IMR-90 (cell line): ENCODE data around the gene UACA. TPM values are rescaled to one million over a fixed set of nuclear protein-coding genes. Genes with fewer than 3 reads are reported as not detected.

Experiments
- ATAC-seq: fragments of 200-7000 bp; cut with Tn5 transposase; 2 replicates; pipeline ENCODE4 v1.9.1; 2020; ENCODE audit warnings: low read depth, mild to moderate bottlenecking, moderate library complexity
- BruUV-seq: library from RNA; stranded (reverse); fragments of 400-500 nt; replicated peaks from 2 replicates; lab custom pipeline; 2021; lab: Mats Ljungman, UMichigan
- CTCF ChIA-PET: fragments of 300-600 bp; formaldehyde crosslinking; extraction: SDS; loops from one replicate; lab custom pipeline; 2021; ENCODE audit warnings: antibody characterized with exemption; lab: Yijun Ruan, JAX
- POLR2A ChIA-PET: fragments of 300-600 bp; sonication (Branson Sonifier 250); formaldehyde crosslinking; loops from one replicate; lab custom pipeline; 2022; ENCODE audit warnings: antibody characterized with exemption; ENCODE audit not compliant: unreplicated experiment; lab: Charles Lee
- DNase-seq: peaks from one replicate; pipeline ENCODE4 v3.0.0; 2013
- H2AFZ ChIP-seq: replicated peaks from 2 replicates; pipeline ENCODE3; 2013; ENCODE audit warnings: low read length, mild to moderate bottlenecking; ENCODE audit not compliant: poor library complexity
- H2AK5ac ChIP-seq: 2 replicates; pipeline ENCODE4 v1.6.1; 2013; ENCODE audit warnings: low read depth, low read length, inconsistent platforms
- H2AK9ac ChIP-seq: replicated peaks from 2 replicates; pipeline ENCODE3; 2013; ENCODE audit warnings: mild to moderate bottlenecking, low read depth, low read length, moderate library complexity; ENCODE audit not compliant: poor library complexity
- H2BK120ac ChIP-seq: 2 replicates; pipeline ENCODE4 v1.6.1; 2013; ENCODE audit warnings: low read depth, low read length, inconsistent platforms
- H2BK15ac ChIP-seq: 3 replicates; pipeline ENCODE4 v1.6.1; 2013; ENCODE audit warnings: low read depth, low read length, inconsistent platforms
- H2BK20ac ChIP-seq: 2 replicates; pipeline ENCODE4 v1.6.1; 2013; ENCODE audit warnings: low read depth, mild to moderate bottlenecking, inconsistent platforms, low read length, moderate library complexity
- H2BK5ac ChIP-seq: 2 replicates; pipeline ENCODE4 v1.6.1; 2013; ENCODE audit warnings: mild to moderate bottlenecking, low read depth, low read length, inconsistent platforms; ENCODE audit not compliant: poor library complexity, severe bottlenecking
- H3K14ac ChIP-seq: replicated peaks from 2 replicates; pipeline ENCODE4 v1.6.1; 2013; ENCODE audit warnings: low read depth, low read length, inconsistent platforms
- H3K18ac ChIP-seq: 2 replicates; pipeline ENCODE4 v1.6.1; 2013; ENCODE audit warnings: low read depth, low read length, control low read depth
- H3K23ac ChIP-seq: 2 replicates; pipeline ENCODE4 v1.6.1; 2013; ENCODE audit warnings: low read depth, low read length, inconsistent platforms
- H3K27ac ChIP-seq: 2 replicates; pipeline ENCODE4 v1.5.1; 2013; ENCODE audit warnings: mild to moderate bottlenecking, control low read depth, low read length; ENCODE audit not compliant: insufficient read depth
- H3K27me3 ChIP-seq: 2 replicates; pipeline ENCODE4 v1.6.1; 2013; ENCODE audit warnings: low read length; ENCODE audit not compliant: control insufficient read depth, insufficient read depth
- H3K36me3 ChIP-seq: 2 replicates; pipeline ENCODE4 v1.6.1; 2013; ENCODE audit warnings: low read length, mixed read lengths; ENCODE audit not compliant: control insufficient read depth, insufficient read depth
- H3K4ac ChIP-seq: 2 replicates; pipeline ENCODE4 v1.6.1; 2013; ENCODE audit warnings: low read depth, low read length, inconsistent platforms
- H3K4me1 ChIP-seq: 2 replicates; pipeline ENCODE4 v1.6.1; 2013; ENCODE audit warnings: low read length, mixed read lengths; ENCODE audit not compliant: control insufficient read depth, insufficient read depth
- H3K4me2 ChIP-seq: 2 replicates; pipeline ENCODE4 v1.6.1; 2013; ENCODE audit warnings: low read depth, mild to moderate bottlenecking, control low read depth, low read length, moderate library complexity
- H3K4me3 ChIP-seq: 2 replicates; pipeline ENCODE4 v1.5.1; 2013; ENCODE audit warnings: low read depth, mild to moderate bottlenecking, control low read depth, low read length, moderate library complexity; ENCODE audit not compliant: insufficient read depth
- H3K56ac ChIP-seq: 2 replicates; pipeline ENCODE4 v1.6.1; 2013; ENCODE audit warnings: low read length, inconsistent platforms; ENCODE audit not compliant: insufficient read depth; ENCODE audit errors: extremely low read depth
- H3K79me1 ChIP-seq, 2 experiments: 2 replicates each; pipeline ENCODE4 v1.6.1; 2013; ENCODE audit warnings: low read length in 2 of 2, inconsistent platforms in 1 of 2, low read depth in 1 of 2
- H3K9ac ChIP-seq: 2 replicates; pipeline ENCODE4 v1.6.1; 2013; ENCODE audit warnings: low read depth, low read length, control low read depth
- H3K9me1 ChIP-seq: 2 replicates; pipeline ENCODE4 v1.6.1; 2013; ENCODE audit warnings: low read length, inconsistent platforms; ENCODE audit not compliant: insufficient read depth
- H3K9me3 ChIP-seq: 2 replicates; pipeline ENCODE4 v1.6.1; 2013; ENCODE audit warnings: low read length; ENCODE audit not compliant: control insufficient read depth, insufficient read depth
- H4K20me1 ChIP-seq: 2 replicates; pipeline ENCODE4 v1.6.1; 2013; ENCODE audit warnings: low read length, inconsistent platforms; ENCODE audit not compliant: insufficient read depth
- H4K5ac ChIP-seq: 2 replicates; pipeline ENCODE4 v1.6.1; 2013; ENCODE audit warnings: mild to moderate bottlenecking, low read depth, low read length, control low read depth
- H4K8ac ChIP-seq, 2 experiments: 2 replicates each; pipeline ENCODE4 v1.6.1; 2013; ENCODE audit warnings: low read depth in 2 of 2, low read length in 2 of 2, control low read depth in 1 of 2, inconsistent platforms in 1 of 2
- H4K91ac ChIP-seq: 2 replicates; pipeline ENCODE4 v1.6.1; 2013; ENCODE audit warnings: low read depth, low read length, inconsistent platforms; ENCODE audit not compliant: insufficient read depth
- BHLHE40 ChIP-seq: fragments of 150-350 bp; IDR thresholded peaks from 2 replicates; pipeline ENCODE4 v1.6.1; 2016; ENCODE audit warnings: mild to moderate bottlenecking, low read depth, low read length
- CEBPB ChIP-seq: IDR thresholded peaks from 2 replicates; pipeline ENCODE4 v1.6.1; 2012; ENCODE audit warnings: low read depth, low read length, improper control_type of control experiment
- CHD1 ChIP-seq: IDR thresholded peaks from 2 replicates; pipeline ENCODE4 v1.6.1; 2012; ENCODE audit warnings: low read depth, low read length, improper control_type of control experiment
- CTCF ChIP-seq: conservative IDR thresholded peaks from 2 replicates; pipeline ENCODE4 v1.5.1; 2012; ENCODE audit warnings: mild to moderate bottlenecking, low read depth, low read length, improper control_type of control experiment
- ELK1 ChIP-seq: fragments of 150-350 bp; IDR thresholded peaks from 2 replicates; pipeline ENCODE4 v1.6.1; 2016; ENCODE audit warnings: low read depth, mild to moderate bottlenecking, low read length, moderate library complexity, borderline replicate concordance
- FOS ChIP-seq: fragments of 150-350 bp; IDR thresholded peaks from 2 replicates; pipeline ENCODE4 v1.6.1; 2016; ENCODE audit warnings: low read depth, low read length
- MAFK ChIP-seq: IDR thresholded peaks from 2 replicates; pipeline ENCODE4 v1.6.1; 2012; ENCODE audit warnings: low read depth, low read length, improper control_type of control experiment
- MAZ ChIP-seq: IDR thresholded peaks from 2 replicates; pipeline ENCODE4 v1.6.1; 2012; ENCODE audit warnings: low read depth, mild to moderate bottlenecking, low read length, improper control_type of control experiment, moderate library complexity, borderline replicate concordance
- MXI1 ChIP-seq: IDR thresholded peaks from 2 replicates; pipeline ENCODE4 v1.6.1; 2012; ENCODE audit warnings: low read depth, mild to moderate bottlenecking, low read length, moderate library complexity, borderline replicate concordance
- NFE2L2 ChIP-seq: fragments of 150-350 bp; IDR thresholded peaks from 2 replicates; pipeline ENCODE4 v1.6.1; 2016; ENCODE audit warnings: low read depth, mild to moderate bottlenecking, low read length
- POLR2A ChIP-seq: IDR thresholded peaks from 2 replicates; pipeline ENCODE4 v1.6.1; 2012; ENCODE audit warnings: mild to moderate bottlenecking, low read depth, low read length
- RAD21 ChIP-seq: IDR thresholded peaks from 2 replicates; pipeline ENCODE4 v1.6.1; 2012; ENCODE audit warnings: low read length, improper control_type of control experiment
- RCOR1 ChIP-seq: IDR thresholded peaks from 2 replicates; pipeline ENCODE4 v1.6.1; 2012; ENCODE audit warnings: mild to moderate bottlenecking, low read length, improper control_type of control experiment; ENCODE audit not compliant: insufficient replicate concordance
- SMC3 ChIP-seq: fragments of 150-350 bp; IDR thresholded peaks from 2 replicates; pipeline ENCODE4 v1.6.1; 2016; ENCODE audit warnings: low read depth, mild to moderate bottlenecking, antibody characterized with exemption, low read length, moderate library complexity
- WGBS, 2 experiments: methylation state at CpG; one replicate each; pipeline versions ENCODE4 v1.1.5 to v1.1.7; 2013; ENCODE audit warnings: missing lambda C conversion rate in 2 of 2; ENCODE audit not compliant: insufficient read length in 1 of 2; ENCODE audit errors: extremely low coverage in 2 of 2; 5-methylcytosine and 5-hydroxymethylcytosine counted together
- dilution Hi-C: fragments of 300-500 bp; cut with HindIII; formaldehyde crosslinking; loops from one replicate; pipeline ENCODE4 v1.14.3; 2018; ENCODE audit warnings: low sequenced_read_pairs; ENCODE audit not compliant: unreplicated experiment
- in situ Hi-C: fragments of 300-500 bp; cut with MboI; formaldehyde crosslinking; loops from 3 replicates; pipeline ENCODE4 v1.14.3; 2019; ENCODE audit warnings: low sequenced_read_pairs, inconsistent platforms, mixed read lengths
- intact Hi-C: fragments of 100-400 bp; cut with micrococcal nuclease; formaldehyde crosslinking; loops from 2 replicates; pipeline ENCODE4 v1.10.0; 2022
- polyA plus RNA-seq, 3 experiments: library from polyadenylated mRNA; depleted of rRNA; stranded (reverse); fragments of >200 nt; gene quantifications; 2 replicates each; pipeline ENCODE4 v1.2.3, GENCODE V29; 2012; ENCODE audit warnings: low replicate concordance in 1 of 3
- total RNA-seq: library from RNA; depleted of rRNA; stranded (reverse); fragments of >200 nt; gene quantifications from 2 replicates; pipeline ENCODE4 v1.2.3, GENCODE V29; 2012

UACA gene
- total and polyA plus RNA-seq, 2 of the 4 experiments (the other 2 are of a cell fraction) = 156 to 507 TPM

- Histone ChIP-seq H4K20me1 (no peaks in the 10 kb centered on the region), H3K4me1 (peaks cover 45% of the 10 kb centered on the region), H2BK15ac (peak overlapping the region; percentile 96; the same call in 2 of the 3 replicates), H3K14ac (peak overlapping the region; percentile 86), H3K4ac (peak overlapping the region; percentile 98), H2BK20ac (peak overlapping the region; percentile 99), H3K27me3 (no peaks in the 10 kb centered on the region), H2AFZ (peak overlapping the region; percentile 63), H3K36me3 (no peaks in the 10 kb centered on the region), H3K56ac (peak overlapping the region; percentile 82), H3K23ac (peak overlapping the region; percentile 64), H2BK120ac (peak overlapping the region; percentile 99), H3K79me1 (peaks cover 20 to 57% of the 10 kb centered on the region in 2 experiments), H3K4me3 (no peak overlapping the region), H4K5ac (peak overlapping the region; percentile 90), H2AK5ac (peak overlapping the region; percentile 99), H3K9me3 (no peaks in the 10 kb centered on the region), H4K8ac (peak overlapping the region; percentile 81 to 95), H3K9me1 (peaks cover 38% of the 10 kb centered on the region), H3K27ac (peak overlapping the region; percentile 68), H3K18ac (peak overlapping the region; percentile 81), H2AK9ac (peak overlapping the region; percentile 83), H4K91ac (peak overlapping the region; percentile 98), H3K4me2 (no peak overlapping the region), H3K9ac (no peak overlapping the region), H2BK5ac (peak overlapping the region; percentile 97)
- DNase-seq (no peak), ATAC-seq (no peak)
- intact Hi-C loops (no loop called here), dilution Hi-C loops (no loop called here), in situ Hi-C loops (no loop called here)
- ChIA-PET CTCF (no interaction called here), POLR2A (no interaction called here)
- BruUV-seq = no TSS peak
- WGBS, 2 experiments = 83% methylated on average over 2 of the region's 5 CpGs; no CpG with 5 or more reads in 1 of the 2 experiments
- TF ChIP-seq MAFK (no peak), MXI1 (no peak), MAZ (no peak), BHLHE40 (no peak), RAD21 (no peak), RCOR1 (no peak), CEBPB (no peak), FOS (no peak), ELK1 (no peak), CTCF (no peak), NFE2L2 (no peak), SMC3 (no peak), CHD1 (no peak), POLR2A (no peak)
Measured at GRCh38 chr15:70791259-70791658, 27.9 kb upstream of the UACA start.
